Measurements from ENCODE around the gene FOS. TPM values are rescaled to one million over a fixed set of nuclear protein-coding genes. Genes with fewer than 3 reads are reported as not detected.

The FOS gene
- total RNA-seq, 4 donors from 2014 or later: 32.1 to 239 (median 121) TPM

GRCh38 chr14:75290851-75291250, 12.2 kb downstream of the FOS start:
- 86 to 88% methylated on average over 3 of the region's 3 CpGs for WGBS, 2 donors

GRCh38 chr14:75291331-75291730, 12.7 kb downstream of the FOS start:
- TF ChIP-seq CTCF (IDR thresholded peaks at IDR 0.05): no peak
- no peak for TF ChIP-seq POLR2A (IDR thresholded peaks at IDR 0.05)
- no peaks in the 10 kb centered on the region for H3K27me3 ChIP-seq
- no peaks in the 10 kb centered on the region for H3K36me3 ChIP-seq
- H3K4me3 ChIP-seq (replicated peaks in 1 of 3): no peak overlapping the region
- no peak overlapping the region for H3K27ac ChIP-seq
- DNase-seq: no peak
- H3K9me3 ChIP-seq: no peaks in the 10 kb centered on the region
- intact Hi-C loops (cut with DNase I): no loop called here
- 82 to 89% methylated on average over 5 of the region's 5 CpGs for WGBS, 2 donors
- H3K4me1 ChIP-seq: peaks cover 12 to 22% of the 10 kb centered on the region in 2 donors

More at GRCh38 chr14:75290851-75291250, 12.2 kb downstream of the FOS start:
- no peaks in the 10 kb centered on the region for H3K9me3 ChIP-seq
- DNase-seq: no peak
- intact Hi-C loops (cut with DNase I): no loop called here
- no peak overlapping the region for H3K4me3 ChIP-seq (replicated peaks in 1 of 3)
- H3K27ac ChIP-seq: no peak overlapping the region
- H3K4me1 ChIP-seq: peaks cover 12 to 19% of the 10 kb centered on the region in 2 donors
- H3K36me3 ChIP-seq: no peaks in the 10 kb centered on the region
- no peak for TF ChIP-seq CTCF (IDR thresholded peaks at IDR 0.05)
- no peak for TF ChIP-seq POLR2A (IDR thresholded peaks at IDR 0.05)
- H3K27me3 ChIP-seq: no peaks in the 10 kb centered on the region

- H3K4me1 ChIP-seq: peaks cover 12 to 24% of the 10 kb centered on the region in 2 donors
- no peak overlapping the region for H3K4me3 ChIP-seq (replicated peaks in 1 of 3)
- DNase-seq: no peak
- no peak for TF ChIP-seq CTCF (IDR thresholded peaks at IDR 0.05)
- no peak for TF ChIP-seq POLR2A (IDR thresholded peaks at IDR 0.05)
- intact Hi-C loops (cut with DNase I): no loop called here
- WGBS, 2 donors: 75 to 93% methylated on average over 9 of the region's 9 CpGs
- no peaks in the 10 kb centered on the region for H3K36me3 ChIP-seq
- no peaks in the 10 kb centered on the region for H3K9me3 ChIP-seq
- no peak overlapping the region for H3K27ac ChIP-seq
- no peaks in the 10 kb centered on the region for H3K27me3 ChIP-seq
Observed at GRCh38 chr14:75292101-75292563, 13.5 kb downstream of the FOS start.

- no peaks in the 10 kb centered on the region for H3K9me3 ChIP-seq
- no peaks in the 10 kb centered on the region for H3K36me3 ChIP-seq
- WGBS, 2 donors: 94 to 96% methylated on average over 7 of the region's 7 CpGs
- no peak overlapping the region for H3K4me3 ChIP-seq (replicated peaks in 1 of 3)
- no peaks in the 10 kb centered on the region for H3K27me3 ChIP-seq
- TF ChIP-seq CTCF (IDR thresholded peaks at IDR 0.05) (no peak), POLR2A (IDR thresholded peaks at IDR 0.05) (no peak)
- intact Hi-C loops (cut with DNase I): no loop called here
- no peak for DNase-seq
- peak overlapping the region in 1 of 3 donors; percentile 98 for H3K27ac ChIP-seq
- peaks cover 12 to 24% of the 10 kb centered on the region in 2 donors for H3K4me1 ChIP-seq
Observed at GRCh38 chr14:75292886-75293285, 14.3 kb downstream of the FOS start.

- Histone ChIP-seq H3K9me3 (no peaks in the 10 kb centered on the region), H3K4me1 (peaks cover 12 to 30% of the 10 kb centered on the region in 2 donors), H3K4me3 (replicated peaks in 1 of 3) (peak overlapping the region; percentile 26 to 57 (median 35)), H3K27me3 (no peaks in the 10 kb centered on the region), H3K27ac (peak overlapping the region; percentile 85 to 98 (median 94)), H3K36me3 (no peaks in the 10 kb centered on the region)
- TF ChIP-seq CTCF (IDR thresholded peaks at IDR 0.05) (no peak), POLR2A (IDR thresholded peaks at IDR 0.05) (peak; percentile 10 to 78)
- peak; percentile 97 for DNase-seq
- 0 to 1% methylated on average over 24 to 28 of the region's 59 CpGs for WGBS, 2 donors
- intact Hi-C loops (cut with DNase I): no loop called here
Observed at GRCh38 chr14:75293920-75294648, 15.5 kb downstream of the FOS start.

Data from thyroid gland (tissue), 4 donors.